C4-2B (cell line): ENCODE results near the gene WSB2.
"Not testable (repeated sequence)": the region's sequence is repeated elsewhere in the genome, so short reads cannot be mapped to it uniquely, and the experiment has no call there.

Source experiments
- H3K27ac ChIP-seq: fragments of 450-650 bp; 2 replicates; pipeline ENCODE4 v1.5.1; 2017
- ZFX ChIP-seq: fragments of 450-650 bp; IDR thresholded peaks from 2 replicates; pipeline ENCODE4 v1.6.1; 2017
- TF ChIP-seq, protein P1 (sequence below): fragments of 450-650 bp; conservative IDR thresholded peaks from 2 replicates; pipeline ENCODE4 v1.5.1; 2017; ENCODE audit warnings: mild to moderate bottlenecking

Gene WSB2

DNA sequence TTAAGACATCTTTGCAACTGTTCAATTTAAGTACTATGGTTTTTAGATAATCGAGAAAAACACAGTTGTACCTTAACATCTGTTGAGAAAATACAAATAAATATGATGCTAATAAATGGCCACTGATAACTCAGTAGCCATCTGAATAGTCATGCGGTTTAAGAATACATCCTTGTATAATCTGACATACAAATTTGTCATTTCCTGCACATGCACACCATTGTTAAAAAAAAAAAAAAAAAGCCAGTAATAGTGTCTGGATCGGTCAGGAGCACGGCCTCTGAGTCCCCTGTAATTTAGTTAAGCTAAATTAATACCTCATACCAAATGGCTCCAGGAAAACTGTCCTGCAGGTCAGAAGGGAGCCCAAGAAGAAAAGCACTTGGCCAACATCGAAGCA lies 27.7 kb downstream of the WSB2 start:
- no peak for TF ChIP-seq ZFX
- TF ChIP-seq, protein P1, sequence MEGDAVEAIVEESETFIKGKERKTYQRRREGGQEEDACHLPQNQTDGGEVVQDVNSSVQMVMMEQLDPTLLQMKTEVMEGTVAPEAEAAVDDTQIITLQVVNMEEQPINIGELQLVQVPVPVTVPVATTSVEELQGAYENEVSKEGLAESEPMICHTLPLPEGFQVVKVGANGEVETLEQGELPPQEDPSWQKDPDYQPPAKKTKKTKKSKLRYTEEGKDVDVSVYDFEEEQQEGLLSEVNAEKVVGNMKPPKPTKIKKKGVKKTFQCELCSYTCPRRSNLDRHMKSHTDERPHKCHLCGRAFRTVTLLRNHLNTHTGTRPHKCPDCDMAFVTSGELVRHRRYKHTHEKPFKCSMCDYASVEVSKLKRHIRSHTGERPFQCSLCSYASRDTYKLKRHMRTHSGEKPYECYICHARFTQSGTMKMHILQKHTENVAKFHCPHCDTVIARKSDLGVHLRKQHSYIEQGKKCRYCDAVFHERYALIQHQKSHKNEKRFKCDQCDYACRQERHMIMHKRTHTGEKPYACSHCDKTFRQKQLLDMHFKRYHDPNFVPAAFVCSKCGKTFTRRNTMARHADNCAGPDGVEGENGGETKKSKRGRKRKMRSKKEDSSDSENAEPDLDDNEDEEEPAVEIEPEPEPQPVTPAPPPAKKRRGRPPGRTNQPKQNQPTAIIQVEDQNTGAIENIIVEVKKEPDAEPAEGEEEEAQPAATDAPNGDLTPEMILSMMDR: no peak
- H3K27ac ChIP-seq: no peak overlapping the region

DNA sequence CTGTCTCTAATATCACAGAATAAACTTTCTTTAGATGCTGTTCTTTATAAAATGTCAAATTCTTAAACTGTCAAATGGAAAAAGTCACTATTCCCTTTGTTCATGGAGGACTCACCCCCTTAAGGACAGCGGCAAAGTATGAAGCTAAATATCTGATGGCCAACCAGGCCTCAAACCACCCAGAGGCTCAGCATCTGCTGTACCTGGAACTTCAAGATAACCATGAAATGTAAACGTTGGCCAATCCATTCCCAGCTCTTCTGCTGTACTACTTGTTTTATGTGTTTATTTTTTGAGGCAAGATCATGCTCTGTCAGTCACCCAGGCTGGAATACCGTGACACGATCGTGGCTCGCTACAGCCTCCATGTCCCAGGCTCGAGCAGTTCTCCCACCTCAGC lies 28.8 kb downstream of the WSB2 start:
- TF ChIP-seq, protein P1: no peak
- no peak for TF ChIP-seq ZFX
- H3K27ac ChIP-seq: no peak overlapping the region

DNA sequence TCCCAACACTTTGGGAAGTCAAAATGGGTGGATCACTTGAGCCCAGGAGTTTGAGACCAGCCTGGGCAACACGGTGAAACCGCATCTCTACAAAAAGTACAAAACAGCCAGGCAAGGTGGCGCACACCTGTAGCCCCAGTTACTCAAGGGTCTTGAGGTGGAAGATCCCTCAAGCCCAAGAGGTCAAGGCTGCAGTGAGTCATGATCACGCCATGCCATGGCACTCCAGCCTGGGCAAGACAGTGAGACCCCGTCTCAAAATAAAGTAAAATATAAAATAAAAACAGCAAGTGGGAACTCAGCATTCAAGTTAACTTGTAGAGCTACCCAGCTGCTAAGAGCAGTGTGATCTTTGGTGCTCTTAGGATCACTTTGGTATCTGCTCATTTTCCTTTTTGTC lies 31.8 kb downstream of the WSB2 start:
- H3K27ac ChIP-seq: no peak overlapping the region
- TF ChIP-seq ZFX: no peak
- TF ChIP-seq, protein P1: no peak

DNA sequence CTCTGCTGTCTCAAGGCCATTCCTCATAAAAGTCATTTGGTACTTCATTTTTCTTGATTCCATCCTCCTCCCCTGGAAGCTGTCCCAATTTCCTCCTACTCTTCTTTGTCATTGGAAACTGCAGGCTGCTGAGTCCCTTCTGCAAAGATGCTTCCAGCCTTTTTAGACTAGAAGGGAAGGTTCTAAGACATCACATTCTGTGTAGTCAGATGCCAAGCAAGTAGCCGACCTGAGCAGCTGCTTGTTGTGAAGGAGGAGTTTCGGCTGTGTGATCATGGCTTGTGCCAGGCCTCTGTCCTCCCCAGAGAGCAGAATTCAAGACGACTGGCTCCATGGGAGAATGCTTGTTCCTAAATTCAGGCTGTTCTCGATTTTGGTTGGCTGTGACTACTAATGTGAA lies 35.8 kb downstream of the WSB2 start:
- no peak for TF ChIP-seq ZFX
- TF ChIP-seq, protein P1: no peak
- H3K27ac ChIP-seq: no peak overlapping the region

DNA sequence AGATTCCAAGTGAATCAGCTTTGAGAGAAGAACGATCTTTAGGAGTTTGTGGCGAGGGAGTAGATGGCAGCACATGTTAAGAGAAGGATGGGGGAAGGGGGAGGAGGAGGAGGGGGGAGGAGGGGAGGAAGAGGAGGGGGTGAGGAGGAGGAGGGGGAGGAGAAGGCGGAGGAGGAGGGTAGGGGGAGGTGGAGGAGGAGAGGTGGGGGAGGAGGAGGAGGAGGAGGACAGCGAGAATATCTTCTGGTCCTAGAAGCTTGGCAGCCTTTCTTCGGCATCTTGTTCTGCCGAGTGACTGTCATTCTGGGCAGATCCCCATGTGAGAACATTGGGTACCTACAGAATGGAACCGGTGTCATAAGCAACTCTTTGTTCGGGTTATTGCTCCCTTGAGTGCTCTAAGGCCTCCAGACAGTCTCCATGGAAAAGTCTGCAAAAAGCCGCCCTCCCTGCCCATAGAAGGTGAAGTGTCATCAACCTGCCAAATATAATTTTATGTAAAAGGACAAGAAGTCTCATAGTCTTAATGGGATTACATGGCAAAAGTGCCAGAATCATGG lies 37.6 kb downstream of the WSB2 start:
- no peak for TF ChIP-seq ZFX
- TF ChIP-seq, protein P1: no peak
- no peak overlapping the region for H3K27ac ChIP-seq

DNA sequence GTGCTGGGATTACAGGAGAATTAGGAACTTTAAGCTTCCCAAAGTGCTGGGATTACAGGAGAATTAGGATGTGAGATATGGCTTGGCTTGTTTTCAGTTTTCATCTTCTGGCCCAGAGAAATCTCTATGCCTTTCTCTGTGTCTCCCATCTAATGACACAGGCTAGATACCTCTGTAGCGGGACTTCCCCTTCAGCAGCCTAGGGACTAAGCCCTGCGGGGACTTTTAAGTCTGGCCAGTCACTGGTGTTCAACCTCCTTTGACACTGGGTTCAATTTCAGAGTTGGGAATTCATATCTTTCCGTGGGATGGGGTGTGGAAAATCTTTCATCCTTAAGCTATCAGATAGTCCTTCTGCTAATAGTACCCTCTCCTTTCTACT lies 38.3 kb downstream of the WSB2 start:
- no peak overlapping the region for H3K27ac ChIP-seq
- TF ChIP-seq, protein P1: no peak
- TF ChIP-seq ZFX: no peak

DNA sequence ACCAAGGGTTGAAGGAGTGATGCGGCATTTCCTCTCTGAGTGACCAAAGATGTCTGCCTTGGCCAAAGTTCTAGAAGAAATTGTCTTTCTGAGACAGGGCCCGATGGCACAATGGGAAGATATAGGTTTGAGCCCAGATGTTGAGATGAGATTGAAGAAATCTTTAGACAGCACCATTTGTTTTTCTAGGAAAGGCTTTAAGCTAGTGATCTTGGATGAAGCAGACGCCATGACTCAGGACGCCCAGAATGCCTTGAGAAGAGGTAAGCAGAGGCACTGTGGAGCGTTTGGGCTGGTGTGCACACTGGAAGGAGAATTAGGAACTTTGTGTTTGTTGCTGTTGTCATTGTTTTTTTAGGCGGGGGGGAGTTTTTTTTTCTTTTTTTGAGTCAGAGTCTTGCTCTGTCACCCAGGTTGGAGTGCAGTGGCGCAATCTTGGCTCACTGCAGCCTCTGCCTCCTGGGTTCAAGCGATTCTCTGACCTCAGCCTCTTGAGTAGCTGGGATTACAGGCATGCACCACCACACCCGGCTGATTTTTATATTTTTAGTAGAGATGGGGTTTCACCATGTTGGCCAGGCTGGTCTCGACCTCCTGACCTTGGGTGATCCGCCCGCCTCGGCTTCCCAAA lies 38.8 kb downstream of the WSB2 start:
- H3K27ac ChIP-seq: not testable (repeated sequence)

DNA sequence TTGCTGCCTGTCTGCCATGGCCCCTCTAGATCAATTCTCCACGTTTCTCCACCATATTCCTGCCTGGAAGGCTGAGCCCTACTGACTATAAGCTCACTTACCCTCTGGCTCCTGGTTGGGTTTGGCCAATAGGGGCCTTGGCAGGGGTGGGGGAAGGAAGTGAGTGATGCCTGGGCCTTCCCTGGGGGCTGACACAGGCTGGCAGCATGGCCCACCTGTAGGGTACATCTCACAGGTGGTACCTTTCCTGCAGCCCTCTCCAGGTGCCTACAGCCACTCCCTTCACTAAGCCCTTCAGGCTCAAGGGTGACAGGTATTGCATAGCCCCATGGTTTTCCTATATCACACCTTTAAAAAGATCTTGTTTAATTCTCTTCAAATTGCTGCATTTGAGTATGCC lies 40.9 kb downstream of the WSB2 start:
- no peak overlapping the region for H3K27ac ChIP-seq
- no peak for TF ChIP-seq ZFX
- TF ChIP-seq, protein P1: no peak
